ENCODE data around the gene DDX47.
"Not testable (repeated sequence)": the region's sequence is repeated elsewhere in the genome, so short reads cannot be mapped to it uniquely, and the experiment has no call there.

Gene DDX47

DNA sequence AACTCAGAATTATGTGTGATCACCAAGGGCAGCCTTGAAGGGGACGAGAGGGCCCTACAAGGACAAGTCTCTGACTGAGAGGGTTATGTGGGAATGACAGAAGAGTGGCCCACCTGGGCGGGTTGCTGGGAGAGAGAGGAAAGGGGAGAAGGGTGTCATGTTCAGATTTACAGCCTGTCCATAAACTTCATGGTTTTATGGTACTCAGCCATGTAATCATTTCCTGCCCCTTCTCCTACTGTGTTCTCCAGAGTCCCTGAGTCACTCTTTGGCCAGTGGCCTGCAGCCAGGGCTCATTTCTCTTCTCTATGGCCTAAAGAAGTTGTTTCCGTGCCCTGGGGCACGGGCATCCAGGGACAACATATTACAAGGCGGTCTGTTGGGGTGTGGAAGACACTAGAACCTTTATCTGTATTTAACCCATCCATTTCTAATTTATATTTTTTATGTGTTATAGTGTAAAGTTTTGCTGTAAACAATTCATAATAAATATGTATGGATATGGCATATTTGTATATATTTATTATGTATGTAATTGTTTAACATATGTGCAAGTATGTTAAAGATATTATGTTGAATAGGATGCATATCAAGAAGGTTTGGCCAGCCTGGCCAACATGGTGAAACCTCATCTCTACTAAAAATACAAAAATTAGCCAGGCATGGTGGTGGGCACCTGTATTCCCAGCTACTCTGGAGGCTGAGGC lies 26.9 kb downstream of the DDX47 start:
- CTCF ChIA-PET: no interaction called here

DNA sequence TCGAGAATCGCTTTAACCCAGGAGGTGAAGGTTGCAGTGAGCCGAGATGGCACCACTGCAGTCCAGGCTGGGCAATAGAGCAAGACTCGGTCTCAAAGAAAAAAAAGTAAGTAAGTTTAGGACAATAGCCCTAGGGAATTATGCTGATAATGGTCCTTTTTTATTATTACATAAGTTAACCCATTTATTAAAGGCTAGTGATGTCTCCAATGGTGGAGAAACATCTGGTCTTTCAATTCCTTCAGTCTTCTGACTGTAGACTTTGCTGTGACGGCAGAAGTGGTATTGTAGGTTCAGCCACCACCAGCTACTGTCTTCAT lies 27.4 kb downstream of the DDX47 start:
- TF ChIP-seq, protein P1, sequence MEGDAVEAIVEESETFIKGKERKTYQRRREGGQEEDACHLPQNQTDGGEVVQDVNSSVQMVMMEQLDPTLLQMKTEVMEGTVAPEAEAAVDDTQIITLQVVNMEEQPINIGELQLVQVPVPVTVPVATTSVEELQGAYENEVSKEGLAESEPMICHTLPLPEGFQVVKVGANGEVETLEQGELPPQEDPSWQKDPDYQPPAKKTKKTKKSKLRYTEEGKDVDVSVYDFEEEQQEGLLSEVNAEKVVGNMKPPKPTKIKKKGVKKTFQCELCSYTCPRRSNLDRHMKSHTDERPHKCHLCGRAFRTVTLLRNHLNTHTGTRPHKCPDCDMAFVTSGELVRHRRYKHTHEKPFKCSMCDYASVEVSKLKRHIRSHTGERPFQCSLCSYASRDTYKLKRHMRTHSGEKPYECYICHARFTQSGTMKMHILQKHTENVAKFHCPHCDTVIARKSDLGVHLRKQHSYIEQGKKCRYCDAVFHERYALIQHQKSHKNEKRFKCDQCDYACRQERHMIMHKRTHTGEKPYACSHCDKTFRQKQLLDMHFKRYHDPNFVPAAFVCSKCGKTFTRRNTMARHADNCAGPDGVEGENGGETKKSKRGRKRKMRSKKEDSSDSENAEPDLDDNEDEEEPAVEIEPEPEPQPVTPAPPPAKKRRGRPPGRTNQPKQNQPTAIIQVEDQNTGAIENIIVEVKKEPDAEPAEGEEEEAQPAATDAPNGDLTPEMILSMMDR (IDR thresholded peaks at IDR 0.05; ENCODE audit: control extremely low read depth, extremely low read depth, low read depth, missing control alignments): no peak
- CTCF ChIA-PET: no interaction called here
- no peak for DNase-seq (ENCODE audit: extremely low spot score)
- POLR2A ChIA-PET: no interaction called here

More for the DNA sequence above, 26.9 kb downstream of the DDX47 start:
- DNase-seq (ENCODE audit: extremely low spot score): no peak
- TF ChIP-seq, protein P1 (IDR thresholded peaks at IDR 0.05; ENCODE audit: control extremely low read depth, extremely low read depth, low read depth, missing control alignments): no peak
- POLR2A ChIA-PET: no interaction called here

DNA sequence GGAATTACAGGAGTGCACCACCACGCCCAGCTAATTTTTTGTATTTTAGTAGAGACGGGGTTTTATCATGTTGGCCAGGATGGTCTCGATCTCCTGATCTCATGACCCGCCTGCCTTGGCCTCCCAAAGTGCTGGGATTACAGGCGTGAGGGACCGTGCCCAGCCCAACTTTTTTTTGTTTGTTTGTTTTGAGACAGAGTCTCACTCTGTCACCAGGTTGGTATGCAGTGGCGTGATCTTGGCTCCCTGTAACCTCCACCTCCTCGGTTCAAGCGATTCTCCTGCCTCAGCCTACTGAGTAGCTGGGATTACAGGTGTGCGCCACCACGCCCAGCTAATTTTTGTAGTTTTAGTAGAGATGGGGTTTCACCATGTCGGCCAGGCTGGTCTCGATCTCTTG lies 28.3 kb downstream of the DDX47 start:
- DNase-seq (ENCODE audit: extremely low spot score); CTCF ChIA-PET; POLR2A ChIA-PET: not testable (repeated sequence)

DNA sequence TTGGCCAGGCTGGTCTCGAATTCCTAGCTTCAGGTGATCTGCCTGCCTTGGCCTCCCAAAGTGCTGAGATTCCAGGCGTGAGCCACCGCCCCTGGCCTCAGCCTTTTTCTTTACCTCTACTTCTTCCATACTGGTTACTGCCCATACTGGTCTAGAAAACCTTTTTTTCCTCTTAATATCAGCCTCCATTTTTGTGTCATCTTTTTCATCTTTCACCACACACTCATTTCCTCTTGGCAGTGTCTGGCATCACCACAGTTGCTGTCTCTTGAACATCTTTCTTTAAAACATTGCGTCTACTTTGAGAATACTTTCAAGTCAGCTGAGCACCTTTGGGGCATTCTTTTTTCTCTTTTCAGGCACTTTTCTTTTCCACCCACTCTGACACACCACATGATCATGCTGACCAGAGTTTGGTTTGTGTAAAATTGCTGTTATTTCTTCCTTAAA lies 32.7 kb downstream of the DDX47 start:
- ChIA-PET CTCF (interaction anchor here (0.7 to 1.5 kb wide), 2 partner anchors 9 to 11 kb away, joined by 3 to 5 read pairs; no protein-coding TSS in a partner anchor), POLR2A (no interaction called here)
- DNase-seq (ENCODE audit: extremely low spot score): no peak
- TF ChIP-seq, protein P1 (IDR thresholded peaks at IDR 0.05; ENCODE audit: control extremely low read depth, extremely low read depth, low read depth, missing control alignments): no peak

DNA sequence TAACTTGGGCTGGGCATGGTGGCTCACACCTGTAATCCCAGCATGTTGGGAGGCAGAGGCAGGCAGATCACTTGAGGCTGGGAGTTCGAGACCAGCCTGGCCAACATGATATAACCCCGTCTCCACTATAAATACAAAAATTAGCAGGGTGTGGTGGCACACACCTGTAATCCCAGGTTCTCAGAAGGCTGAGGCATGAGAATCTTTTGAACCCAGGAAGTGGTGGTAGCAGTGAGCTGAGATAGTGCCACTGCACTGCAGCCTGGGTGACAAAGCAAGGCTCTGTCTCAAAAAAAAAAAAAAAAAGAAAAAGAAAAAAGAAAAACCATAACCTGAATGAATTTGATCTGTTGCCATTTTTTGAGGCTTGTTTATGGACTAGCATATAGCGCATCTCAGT lies 33.6 kb downstream of the DDX47 start:
- POLR2A ChIA-PET; DNase-seq (ENCODE audit: extremely low spot score); CTCF ChIA-PET: not testable (repeated sequence)

DNA sequence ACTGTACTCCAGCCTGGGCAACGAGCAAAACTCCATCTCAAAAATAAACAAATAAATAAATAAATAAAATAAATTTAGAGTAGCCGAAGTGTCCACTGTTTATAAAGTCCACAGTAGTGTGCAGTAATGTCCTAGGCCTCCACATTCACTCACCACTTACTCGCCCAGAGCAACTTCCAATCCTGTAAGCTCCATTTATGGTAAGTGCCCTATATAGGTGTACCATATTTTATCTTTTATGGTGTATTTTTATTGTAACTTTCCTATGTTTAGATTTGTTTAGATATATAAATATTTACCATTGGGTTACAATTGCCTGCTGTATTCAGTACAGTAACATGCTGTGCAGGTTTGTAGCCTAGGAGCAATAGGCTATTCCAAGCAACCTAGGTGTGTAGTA lies 40.3 kb downstream of the DDX47 start:
- TF ChIP-seq, protein P1 (IDR thresholded peaks at IDR 0.05; ENCODE audit: control extremely low read depth, extremely low read depth, low read depth, missing control alignments): no peak
- POLR2A ChIA-PET: no interaction called here
- no peak for DNase-seq (ENCODE audit: extremely low spot score)
- CTCF ChIA-PET: interaction anchor here (1.1 to 3.0 kb wide), 3 partner anchors 17 to 359 kb away, joined by 3 to 10 read pairs (median 4); no protein-coding TSS in a partner anchor

DNA sequence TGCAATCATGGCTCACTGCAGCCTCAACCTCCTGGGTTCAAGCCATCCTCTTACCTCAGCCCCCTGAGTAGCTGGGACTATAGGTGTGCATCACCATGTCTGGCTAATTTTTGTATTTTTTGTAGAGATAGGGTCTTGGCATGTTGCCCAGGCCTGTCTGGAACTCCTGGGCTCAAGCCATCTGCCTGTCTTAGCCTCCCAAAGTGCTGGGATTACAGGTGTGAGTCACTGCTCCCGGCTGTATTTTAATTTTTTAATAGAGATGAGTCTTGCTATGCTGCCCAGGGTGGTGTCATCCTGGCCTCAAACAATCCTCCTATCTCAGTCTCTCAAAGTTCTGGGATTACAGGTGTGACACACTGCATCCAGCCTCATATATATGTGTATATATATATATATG lies 46.5 kb downstream of the DDX47 start:
- no peak for DNase-seq (ENCODE audit: extremely low spot score)
- POLR2A ChIA-PET: no interaction called here
- TF ChIP-seq, protein P1 (IDR thresholded peaks at IDR 0.05; ENCODE audit: control extremely low read depth, extremely low read depth, low read depth, missing control alignments): no peak
- CTCF ChIA-PET: no interaction called here

DNA sequence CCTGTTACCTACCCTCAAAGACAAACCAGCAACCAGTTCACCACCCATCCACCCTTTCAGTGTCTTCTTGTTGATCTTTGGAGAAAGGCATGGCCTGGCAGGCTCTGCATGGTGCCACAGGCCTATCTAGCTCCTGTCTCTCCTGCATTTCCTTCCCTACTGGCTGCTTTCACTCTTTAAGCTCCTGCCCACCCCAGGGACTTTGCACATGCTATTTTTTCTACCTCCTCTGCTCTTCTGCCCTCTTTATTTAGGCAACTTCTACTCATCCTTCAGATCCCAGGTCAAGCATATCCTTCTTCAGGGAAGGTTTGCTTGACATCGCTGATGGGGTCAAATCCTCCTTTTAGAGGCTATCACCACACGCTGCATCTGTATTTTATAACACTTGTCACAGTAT lies 51.1 kb downstream of the DDX47 start:
- no peak for DNase-seq (ENCODE audit: extremely low spot score)
- CTCF ChIA-PET: no interaction called here
- TF ChIP-seq, protein P1 (IDR thresholded peaks at IDR 0.05; ENCODE audit: control extremely low read depth, extremely low read depth, low read depth, missing control alignments): no peak
- POLR2A ChIA-PET: no interaction called here

Measured in GM10248 (cell line).